Activated CD4-positive, alpha-beta T cell treated with anti-CD3 and anti-CD28 coated beads, Interleukin-2, Interleukin-4, amounts not matched to agents 100 ng/mL and 50 ng/mL, durations not matched to agents 16 hours and 8 hours (primary cell): ENCODE data around the gene PDZK1.
"Not testable (repeated sequence)": the region's sequence is repeated elsewhere in the genome, so short reads cannot be mapped to it uniquely, and the experiment has no call there.

Experiments used
- DNase-seq: peaks from one replicate; pipeline ENCODE4 v3.0.0-alpha.2; 2020; ENCODE audit warnings: low spot score

The PDZK1 gene

GRCh38 chr1:145710291-145711027 is 3.3 kb upstream of the PDZK1 start:
- DNase-seq = no peak

GRCh38 chr1:145708063-145708462 is 895 bp upstream of the PDZK1 start:
- no peak for DNase-seq

- no peak for DNase-seq
These were observed 993 bp downstream of the PDZK1 start for GRCh38 chr1:145706086-145706664.

GRCh38 chr1:145705622-145706021 is 1.5 kb downstream of the PDZK1 start:
- no peak for DNase-seq

GRCh38 chr1:145702826-145703225 is 4.3 kb downstream of the PDZK1 start:
- no peak for DNase-seq

- no peak for DNase-seq
These were observed 5.1 kb downstream of the PDZK1 start for GRCh38 chr1:145702052-145702451.

- no peak for DNase-seq
These were observed 5.8 kb downstream of the PDZK1 start for GRCh38 chr1:145701306-145701862.

GRCh38 chr1:145696630-145696960 is 10.6 kb downstream of the PDZK1 start:
- DNase-seq = no peak

- DNase-seq = no peak
These were observed 11.1 kb downstream of the PDZK1 start for GRCh38 chr1:145695821-145696629.

- DNase-seq = no peak
These were observed 14.3 kb downstream of the PDZK1 start for GRCh38 chr1:145692785-145693443.

GRCh38 chr1:145690587-145691558 is 16.3 kb downstream of the PDZK1 start:
- peak; percentile 69 for DNase-seq

GRCh38 chr1:145689922-145690321 is 17.2 kb downstream of the PDZK1 start:
- DNase-seq = no peak

- no peak for DNase-seq
These were observed 18.2 kb downstream of the PDZK1 start for GRCh38 chr1:145688924-145689323.

GRCh38 chr1:145688328-145688727 is 18.8 kb downstream of the PDZK1 start:
- DNase-seq = no peak

GRCh38 chr1:145686078-145686477 is 21.1 kb downstream of the PDZK1 start:
- not testable (repeated sequence) for DNase-seq

- not testable (repeated sequence) for DNase-seq
These were observed 22.3 kb downstream of the PDZK1 start for GRCh38 chr1:145684858-145685257.

- DNase-seq = not testable (repeated sequence)
These were observed 34.0 kb downstream of the PDZK1 start for GRCh38 chr1:145673217-145673616.

- DNase-seq = not testable (repeated sequence)
These were observed 36.0 kb downstream of the PDZK1 start for GRCh38 chr1:145670995-145671745.

GRCh38 chr1:145665015-145665414 is 42.2 kb downstream of the PDZK1 start:
- not testable (repeated sequence) for DNase-seq

- DNase-seq = not testable (repeated sequence)
These were observed 44.7 kb downstream of the PDZK1 start for GRCh38 chr1:145662502-145662901.
